Fibroblast of mammary gland (primary cell): ENCODE data around the gene TRNP1.

Experiments
- DNase-seq: peaks from one replicate; pipeline ENCODE4 v3.0.0-alpha.2; 2010; ENCODE audit warnings: low read depth
- H3K4me3 ChIP-seq: 2 replicates; pipeline ENCODE4 v1.5.1; 2011; ENCODE audit warnings: low read depth, mild to moderate bottlenecking, low read length, moderate library complexity; ENCODE audit not compliant: control insufficient read depth
- TF ChIP-seq, protein P1 (sequence below): conservative IDR thresholded peaks from 2 replicates; pipeline ENCODE4 v1.5.1; 2011; ENCODE audit warnings: low read depth, low read length, inconsistent platforms; ENCODE audit not compliant: control insufficient read depth, insufficient read depth

The TRNP1 gene

DNA sequence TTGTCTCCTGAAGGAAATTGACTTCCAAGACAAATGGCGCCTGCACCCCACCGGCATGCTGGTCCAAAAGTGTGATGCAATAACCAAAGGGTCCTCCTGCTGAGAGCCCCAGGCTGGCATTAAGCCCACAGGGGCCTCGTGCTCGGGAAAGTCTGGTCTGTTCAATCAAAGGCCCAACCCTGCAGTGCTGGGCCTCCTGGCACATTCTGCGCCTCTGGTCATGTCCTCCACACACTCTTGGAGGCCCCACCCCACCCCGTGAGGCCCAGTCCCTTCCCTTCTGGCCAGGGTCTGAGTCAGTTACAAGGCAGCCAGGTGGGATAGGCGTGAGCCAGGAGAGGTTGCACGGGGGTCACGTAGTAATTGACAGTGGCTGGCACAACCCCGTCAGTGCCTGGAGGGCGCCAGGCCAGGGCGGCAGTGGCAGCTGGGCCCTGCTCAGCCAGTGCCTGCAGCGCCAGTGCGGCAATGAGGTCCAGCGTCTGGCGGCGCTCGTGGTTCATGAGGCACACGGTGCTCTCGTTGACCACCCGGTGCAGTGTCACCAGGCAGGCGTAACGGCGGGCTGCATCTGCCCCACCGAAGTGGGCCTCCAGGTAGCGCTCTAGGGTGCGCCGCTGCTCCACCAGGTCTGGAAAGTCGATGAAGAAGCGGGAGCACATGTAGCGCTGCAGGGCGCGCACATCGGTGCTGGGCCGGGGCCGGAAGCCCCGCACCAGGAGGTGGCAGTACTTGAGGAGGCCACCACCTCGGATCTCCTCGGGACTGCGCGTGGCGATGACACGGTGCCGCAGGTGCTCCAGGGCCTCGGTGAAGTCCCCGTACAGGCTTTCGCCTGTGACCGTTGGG lies 12.4 kb downstream of the TRNP1 start:
- peak; percentile 66 for DNase-seq
- H3K4me3 ChIP-seq = no peak overlapping the region
- TF ChIP-seq, protein P1, sequence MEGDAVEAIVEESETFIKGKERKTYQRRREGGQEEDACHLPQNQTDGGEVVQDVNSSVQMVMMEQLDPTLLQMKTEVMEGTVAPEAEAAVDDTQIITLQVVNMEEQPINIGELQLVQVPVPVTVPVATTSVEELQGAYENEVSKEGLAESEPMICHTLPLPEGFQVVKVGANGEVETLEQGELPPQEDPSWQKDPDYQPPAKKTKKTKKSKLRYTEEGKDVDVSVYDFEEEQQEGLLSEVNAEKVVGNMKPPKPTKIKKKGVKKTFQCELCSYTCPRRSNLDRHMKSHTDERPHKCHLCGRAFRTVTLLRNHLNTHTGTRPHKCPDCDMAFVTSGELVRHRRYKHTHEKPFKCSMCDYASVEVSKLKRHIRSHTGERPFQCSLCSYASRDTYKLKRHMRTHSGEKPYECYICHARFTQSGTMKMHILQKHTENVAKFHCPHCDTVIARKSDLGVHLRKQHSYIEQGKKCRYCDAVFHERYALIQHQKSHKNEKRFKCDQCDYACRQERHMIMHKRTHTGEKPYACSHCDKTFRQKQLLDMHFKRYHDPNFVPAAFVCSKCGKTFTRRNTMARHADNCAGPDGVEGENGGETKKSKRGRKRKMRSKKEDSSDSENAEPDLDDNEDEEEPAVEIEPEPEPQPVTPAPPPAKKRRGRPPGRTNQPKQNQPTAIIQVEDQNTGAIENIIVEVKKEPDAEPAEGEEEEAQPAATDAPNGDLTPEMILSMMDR = no peak

DNA sequence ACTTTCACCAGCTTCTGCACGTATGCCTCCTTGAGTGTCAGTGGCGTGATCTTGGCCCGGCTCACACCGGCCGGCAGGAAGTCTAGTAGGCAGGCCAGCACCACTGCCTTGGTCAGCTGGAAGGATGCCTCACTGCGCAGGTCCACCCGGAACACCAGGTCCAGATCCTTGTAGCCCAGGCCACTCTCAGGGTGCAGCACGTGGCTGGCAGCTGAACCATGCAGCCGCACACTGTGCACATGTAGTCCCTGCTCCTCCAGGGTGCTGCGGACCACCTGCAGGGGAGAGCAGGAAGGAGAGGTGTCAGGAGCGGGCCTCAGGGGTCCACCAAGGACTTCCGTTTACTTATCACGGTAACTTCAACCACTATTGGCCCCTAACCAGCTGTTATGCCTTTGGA lies 13.2 kb downstream of the TRNP1 start:
- TF ChIP-seq, protein P1 = no peak
- no peak overlapping the region for H3K4me3 ChIP-seq
- DNase-seq = no peak

DNA sequence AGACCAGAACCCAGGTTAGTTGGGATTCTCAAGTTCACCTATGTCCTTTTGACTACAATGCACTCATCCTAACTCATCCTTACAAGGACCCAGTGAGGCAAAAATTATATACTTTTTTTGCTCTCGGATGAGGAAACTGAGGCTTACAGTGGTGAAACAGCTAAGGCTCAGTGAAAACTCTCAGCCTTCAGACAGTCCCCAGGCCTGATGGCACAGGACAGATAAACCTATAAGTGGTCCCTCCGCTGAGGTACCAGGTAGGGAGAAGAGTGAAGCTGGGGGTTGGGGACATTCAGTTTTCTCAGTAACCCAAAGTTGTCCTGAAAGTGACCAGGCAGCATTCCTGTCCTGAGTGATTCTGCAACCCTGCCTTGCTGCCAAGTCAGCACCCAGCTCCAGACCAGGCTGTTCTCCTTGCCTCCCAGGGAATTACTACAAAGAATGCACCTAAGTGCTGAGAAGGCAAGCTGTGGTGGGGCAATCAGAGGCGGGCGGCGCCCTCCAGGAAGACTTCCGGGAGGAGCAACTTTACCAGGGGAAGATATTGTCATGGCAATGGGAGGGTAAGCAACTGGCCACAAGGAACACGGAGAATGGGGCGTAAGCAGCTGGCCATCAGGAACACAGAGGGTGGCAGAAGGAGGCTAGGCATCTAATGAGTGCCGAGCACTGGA lies 14.6 kb downstream of the TRNP1 start:
- TF ChIP-seq, protein P1 = no peak
- H3K4me3 ChIP-seq = no peak overlapping the region
- DNase-seq = no peak

DNA sequence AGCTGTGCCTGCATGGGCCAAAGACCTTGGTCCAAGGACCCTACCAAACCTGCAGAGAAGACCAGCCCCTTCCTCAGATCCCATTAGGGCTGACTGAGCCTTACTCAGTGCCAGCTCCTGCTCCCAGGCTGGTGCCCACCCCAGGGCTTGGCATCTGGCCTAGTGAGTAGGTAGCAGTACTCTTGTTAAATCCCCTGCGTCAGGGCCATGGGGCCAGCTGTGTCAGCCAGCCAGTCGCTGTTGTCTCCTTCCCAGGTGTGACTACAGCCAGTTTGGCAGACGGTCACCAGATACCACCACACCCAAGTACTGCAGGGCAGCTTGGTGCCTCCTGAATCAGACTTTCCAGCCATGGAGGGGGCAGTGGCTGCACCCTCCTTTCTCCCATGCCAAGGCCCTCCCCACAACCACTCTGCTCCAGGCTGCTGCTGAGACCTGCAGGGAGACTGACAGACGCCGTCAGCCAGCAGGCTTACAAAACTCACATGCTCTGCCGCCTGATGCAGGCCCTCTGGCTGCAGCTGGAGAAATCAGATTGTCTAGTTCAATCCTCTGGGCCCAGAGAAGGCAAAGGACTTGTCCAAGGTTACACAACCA lies 16.2 kb downstream of the TRNP1 start:
- DNase-seq = no peak
- H3K4me3 ChIP-seq = no peak overlapping the region

DNA sequence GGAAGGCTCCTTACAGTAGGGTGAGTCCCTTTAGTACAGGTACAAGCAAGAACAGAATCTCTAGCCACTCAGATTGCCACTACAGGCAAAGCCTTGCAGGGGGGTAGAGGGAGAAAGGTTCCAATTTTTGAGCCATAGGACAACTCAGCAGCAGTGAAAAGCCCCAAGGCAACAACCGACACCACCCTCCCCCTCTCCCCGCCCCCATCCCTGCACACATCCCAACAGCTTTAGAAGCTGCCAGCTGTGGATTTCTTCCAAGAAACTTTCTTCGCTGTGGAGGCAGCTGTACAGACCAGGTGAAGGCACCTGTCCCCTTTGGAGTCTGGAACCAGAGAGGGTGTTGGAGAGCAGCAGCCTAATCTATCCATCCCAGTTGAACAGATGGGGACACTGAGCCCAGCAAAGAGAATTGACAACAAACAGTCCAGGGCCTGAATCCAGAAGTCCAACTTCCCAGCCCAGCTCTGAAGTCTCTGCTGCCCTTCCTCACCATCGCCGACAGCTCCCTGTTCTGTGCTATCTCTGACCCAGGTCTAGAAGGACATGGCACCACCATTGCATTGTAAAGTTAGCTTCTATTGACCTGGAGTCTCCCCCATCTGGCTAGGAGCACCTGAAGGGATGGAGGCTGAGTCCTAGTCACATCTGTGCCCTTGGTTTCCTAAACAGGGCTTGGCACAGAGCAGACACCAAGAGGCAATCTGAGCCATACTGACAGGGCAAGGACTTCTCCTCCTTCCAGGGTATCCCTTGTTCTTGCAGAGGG lies 16.9 kb downstream of the TRNP1 start:
- no peak for DNase-seq
- TF ChIP-seq, protein P1 = no peak
- peak overlapping the region; percentile 22 for H3K4me3 ChIP-seq

More for the DNA sequence above, 16.2 kb downstream of the TRNP1 start:
- TF ChIP-seq, protein P1 = no peak

DNA sequence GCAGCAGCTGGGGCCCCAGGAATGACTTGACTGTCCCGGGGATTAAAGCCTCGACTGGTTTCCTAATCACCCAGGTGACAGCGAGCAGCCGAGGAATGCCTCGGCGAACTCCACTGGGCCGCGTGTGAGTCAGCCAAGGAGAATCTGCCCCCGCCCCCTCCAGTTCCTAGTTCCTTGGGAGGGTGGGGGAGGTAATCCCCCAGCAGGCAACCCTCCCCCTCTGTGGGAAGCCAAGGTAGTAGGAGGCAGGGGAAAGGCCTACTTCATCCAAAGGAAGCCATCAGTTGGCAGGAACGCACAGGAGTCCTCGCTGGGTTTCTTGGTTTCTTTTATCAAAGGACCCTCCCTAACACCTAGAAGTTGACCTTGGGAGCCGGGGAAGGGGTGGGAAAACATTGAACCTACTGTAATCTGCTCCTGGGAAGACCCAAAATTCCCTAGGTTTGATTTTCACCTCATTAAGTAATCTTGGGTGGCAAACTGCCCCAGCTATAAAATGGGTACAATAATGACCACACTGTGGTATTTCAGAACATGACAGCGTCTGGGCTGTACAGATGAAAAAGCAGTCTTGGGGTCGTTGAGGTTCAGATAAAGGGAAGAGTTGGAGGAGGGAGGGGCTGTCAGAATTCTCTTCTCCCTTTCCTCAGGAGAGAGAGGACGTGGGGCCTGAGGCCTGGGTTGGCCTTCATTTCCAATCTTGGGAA lies 17.7 kb downstream of the TRNP1 start:
- DNase-seq = peak; percentile 73
- H3K4me3 ChIP-seq = peak overlapping the region; percentile 32
- TF ChIP-seq, protein P1 = no peak
